ENCODE measurements around the gene PTK7. TPM values are rescaled to one million over a fixed set of nuclear protein-coding genes. Genes with fewer than 3 reads are reported as not detected.

Gene PTK7
- total and polyA plus RNA-seq, 2 donors (not counting 3 experiments of a cell fraction or from before 2014, with no cell fraction given) = 41.9 to 65.6 TPM

GRCh38 chr6:43142101-43142500, 66.0 kb downstream of the PTK7 start:
- Histone ChIP-seq H3K9me1 (replicated peaks; ENCODE audit: control insufficient read depth, extremely low read depth, insufficient read depth, low read length) (no peaks in the 10 kb centered on the region), H3K9ac (replicated peaks; ENCODE audit: extremely low read depth, insufficient read depth, low read length) (no peak overlapping the region), H3K4me1 (ENCODE audit: control insufficient read depth, extremely low read depth, insufficient read depth, low read length) (no peaks in the 10 kb centered on the region), H2AFZ (ENCODE audit: low read depth, low read length) (no peak overlapping the region), H3K4me2 (ENCODE audit: insufficient read depth, low read length) (no peak overlapping the region), H3K4me3 (replicated peaks in 1 of 3; ENCODE audit: insufficient read depth in 1 of 3, low read depth in 1 of 3, low read length in 3 of 3) (no peak overlapping the region), H3K27ac (ENCODE audit: insufficient read depth, low read depth, low read length) (no peak overlapping the region), H4K20me1 (replicated peaks; ENCODE audit: control insufficient read depth, extremely low read depth, insufficient read depth, low read length) (no peaks in the 10 kb centered on the region), H3K36me3 (ENCODE audit: control insufficient read depth in 2 of 2, extremely low read depth in 1 of 2, insufficient read depth in 2 of 2, low read length in 2 of 2) (no peaks in the 10 kb centered on the region), H3K79me2 (ENCODE audit: control insufficient read depth, insufficient read depth, low read length) (no peaks in the 10 kb centered on the region), H3K9me3 (replicated peaks; ENCODE audit: control insufficient read depth, insufficient read depth, low read length) (no peaks in the 10 kb centered on the region), H3K27me3 (ENCODE audit: control insufficient read depth in 2 of 2, insufficient read depth in 2 of 2, low read length in 2 of 2) (no peaks in the 10 kb centered on the region)
- FAIRE-seq (no peak), DNase-seq (ENCODE audit: low read depth, low spot score) (no peak)
- CTCF ChIA-PET = interaction anchor here (0.8 to 2.1 kb wide), 3 partner anchors 18 to 227 kb away, joined by 3 to 22 read pairs (median 4); partner anchors contain the start of gene PTK7
- no peak for TF ChIP-seq EZH2 (IDR thresholded peaks at IDR 0.05; ENCODE audit: borderline replicate concordance, low read depth, low read length, severe bottlenecking)
- no peak for TF ChIP-seq JUN (IDR thresholded peaks at IDR 0.05; ENCODE audit: borderline replicate concordance, insufficient read depth, insufficient read length, low read depth)
- TF ChIP-seq POLR2A (IDR thresholded peaks at IDR 0.05; ENCODE audit: low read depth, low read length) = no peak
- no peak for TF ChIP-seq MYC (IDR thresholded peaks at IDR 0.05; ENCODE audit: low read depth, low read length)
- TF ChIP-seq FOS (IDR thresholded peaks at IDR 0.05; ENCODE audit: borderline replicate concordance, insufficient read depth, low read length) = no peak
- no peak for TF ChIP-seq MAX (IDR thresholded peaks at IDR 0.05; ENCODE audit: insufficient read depth, insufficient read length)
- no peak for TF ChIP-seq CTCF (IDR thresholded peaks at IDR 0.05; ENCODE audit: extremely low read depth in 1 of 2, insufficient read depth in 1 of 2, low read depth in 1 of 2, low read length in 2 of 2)
- TF ChIP-seq GATA2 (IDR thresholded peaks at IDR 0.05; ENCODE audit: insufficient read depth, insufficient read length, low read depth, low read length) = no peak
- TF ChIP-seq POLR2AphosphoS5 (IDR thresholded peaks at IDR 0.05; ENCODE audit: insufficient read depth, low read depth, low read length) = no peak
- no TSS peak for BruUV-seq (replicated peaks)
- POLR2A ChIA-PET = no interaction called here
- dilution Hi-C loops (cut with MboI; ENCODE audit: extremely low pct_ligation_motif_present, low sequenced_read_pairs) = no loop called here
- intact Hi-C loops (cut with micrococcal nuclease) = loop anchor here (5.0 kb wide), 1 partner anchor 85 kb away; the partner anchor contains the start of genes KLC4 and MRPL2
